HFF-Myc (cell line): Measurements from ENCODE around the gene IGDCC3.
"Not testable (repeated sequence)": the region's sequence is repeated elsewhere in the genome, so short reads cannot be mapped to it uniquely, and the experiment has no call there.

Source experiments
- DNase-seq: peaks from one replicate; pipeline ENCODE4 v3.0.0-alpha.2; 2011; ENCODE audit warnings: low read depth; ENCODE audit errors: extremely low read depth
- H3K4me3 ChIP-seq: replicated peaks from 2 replicates; pipeline ENCODE4 v1.5.1; 2011; ENCODE audit warnings: low read depth, mild to moderate bottlenecking, control low read depth, low read length
- CTCF ChIP-seq: IDR thresholded peaks from 2 replicates; pipeline ENCODE4 v1.5.1; 2012; ENCODE audit warnings: mild to moderate bottlenecking, low read depth, low read length, control low read depth; ENCODE audit errors: missing control alignments

IGDCC3 gene

GRCh38 chr15:65399997-65400396 lies 22.2 kb upstream of the IGDCC3 start:
- no peak for TF ChIP-seq CTCF
- no peak overlapping the region for H3K4me3 ChIP-seq
- DNase-seq, result no peak

- no peak for DNase-seq
- no peak overlapping the region for H3K4me3 ChIP-seq
- TF ChIP-seq CTCF, result no peak
Observed at GRCh38 chr15:65399001-65399706, 21.4 kb upstream of the IGDCC3 start.

GRCh38 chr15:65398486-65398885 lies 20.7 kb upstream of the IGDCC3 start:
- not testable (repeated sequence) for DNase-seq, H3K4me3 ChIP-seq

- no peak for TF ChIP-seq CTCF
- H3K4me3 ChIP-seq, result no peak overlapping the region
- DNase-seq, result no peak
Observed at GRCh38 chr15:65396965-65397317, 19.1 kb upstream of the IGDCC3 start.

- no peak for DNase-seq
- H3K4me3 ChIP-seq, result no peak overlapping the region
- TF ChIP-seq CTCF, result no peak
Observed at GRCh38 chr15:65396283-65396964, 18.6 kb upstream of the IGDCC3 start.

- DNase-seq, result no peak
- no peak for TF ChIP-seq CTCF
- no peak overlapping the region for H3K4me3 ChIP-seq
Observed at GRCh38 chr15:65395567-65396202, 17.9 kb upstream of the IGDCC3 start.

- no peak for DNase-seq
- no peak overlapping the region for H3K4me3 ChIP-seq
- no peak for TF ChIP-seq CTCF
Observed at GRCh38 chr15:65394936-65395335, 17.1 kb upstream of the IGDCC3 start.
